Choroid plexus epithelial cell (primary cell): ENCODE results near the gene PGLYRP4.

ENCODE experiments used
- DNase-seq: peaks from one replicate; pipeline ENCODE4 v3.0.0-alpha.2; 2010; ENCODE audit warnings: low read depth
- H3K4me3 ChIP-seq: 2 replicates; pipeline ENCODE4 v1.5.1; 2011; ENCODE audit warnings: low read depth, mild to moderate bottlenecking, control low read depth, low read length, moderate library complexity
- CTCF ChIP-seq: conservative IDR thresholded peaks from 2 replicates; pipeline ENCODE4 v1.5.1; 2011; ENCODE audit warnings: low read depth, mild to moderate bottlenecking, control low read depth, inconsistent platforms, low read length, moderate library complexity

Gene PGLYRP4

GRCh38 chr1:153306303-153307220 lies 42.1 kb downstream of the PGLYRP4 start:
- TF ChIP-seq CTCF, result no peak
- H3K4me3 ChIP-seq, result no peak overlapping the region
- no peak for DNase-seq

GRCh38 chr1:153305682-153306081 lies 43.0 kb downstream of the PGLYRP4 start:
- no peak overlapping the region for H3K4me3 ChIP-seq
- DNase-seq, result no peak
- no peak for TF ChIP-seq CTCF

- no peak for DNase-seq
- H3K4me3 ChIP-seq, result no peak overlapping the region
- no peak for TF ChIP-seq CTCF
Observed at GRCh38 chr1:153302308-153302707, 46.3 kb downstream of the PGLYRP4 start.

- no peak overlapping the region for H3K4me3 ChIP-seq
- TF ChIP-seq CTCF, result no peak
- no peak for DNase-seq
Observed at GRCh38 chr1:153293851-153294250, 54.8 kb downstream of the PGLYRP4 start.

GRCh38 chr1:153293480-153293775 lies 55.2 kb downstream of the PGLYRP4 start:
- H3K4me3 ChIP-seq, result no peak overlapping the region
- TF ChIP-seq CTCF, result no peak
- no peak for DNase-seq

- TF ChIP-seq CTCF, result no peak
- no peak overlapping the region for H3K4me3 ChIP-seq
- no peak for DNase-seq
Observed at GRCh38 chr1:153292740-153293479, 55.7 kb downstream of the PGLYRP4 start.

- no peak for TF ChIP-seq CTCF
- H3K4me3 ChIP-seq, result no peak overlapping the region
- DNase-seq, result no peak
Observed at GRCh38 chr1:153292185-153292584, 56.5 kb downstream of the PGLYRP4 start.
